ENCODE results near the gene MAPK12. TPM values are rescaled to one million over a fixed set of nuclear protein-coding genes. Genes with fewer than 3 reads are reported as not detected.

The MAPK12 gene
- total and polyA plus RNA-seq, 2 donors (not counting 3 experiments of a cell fraction or from before 2014, with no cell fraction given), result 72.3 to 86.8 TPM

- DNase-seq (ENCODE audit: low read depth, low spot score) (no peak), FAIRE-seq (no peak)
- Histone ChIP-seq H3K9ac (replicated peaks; ENCODE audit: extremely low read depth, insufficient read depth, low read length) (no peak overlapping the region), H3K36me3 (ENCODE audit: control insufficient read depth in 2 of 2, extremely low read depth in 1 of 2, insufficient read depth in 2 of 2, low read length in 2 of 2) (peaks cover 42 to 70% of the 10 kb centered on the region in 2 experiments), H3K27me3 (ENCODE audit: control insufficient read depth in 2 of 2, insufficient read depth in 2 of 2, low read length in 2 of 2) (no peaks in the 10 kb centered on the region), H3K79me2 (ENCODE audit: control insufficient read depth, insufficient read depth, low read length) (no peaks in the 10 kb centered on the region), H2AFZ (ENCODE audit: low read depth, low read length) (no peak overlapping the region), H3K9me1 (replicated peaks; ENCODE audit: control insufficient read depth, extremely low read depth, insufficient read depth, low read length) (no peaks in the 10 kb centered on the region), H4K20me1 (replicated peaks; ENCODE audit: control insufficient read depth, extremely low read depth, insufficient read depth, low read length) (no peaks in the 10 kb centered on the region), H3K9me3 (replicated peaks; ENCODE audit: control insufficient read depth, insufficient read depth, low read length) (no peaks in the 10 kb centered on the region), H3K4me2 (ENCODE audit: insufficient read depth, low read length) (no peak overlapping the region), H3K4me3 (replicated peaks in 1 of 3; ENCODE audit: insufficient read depth in 1 of 3, low read depth in 1 of 3, low read length in 3 of 3) (no peak overlapping the region), H3K27ac (ENCODE audit: insufficient read depth, low read depth, low read length) (no peak overlapping the region), H3K4me1 (ENCODE audit: control insufficient read depth, extremely low read depth, insufficient read depth, low read length) (peaks cover 2% of the 10 kb centered on the region)
- ChIA-PET POLR2A (no interaction called here), CTCF (no interaction called here)
- no TSS peak for BruUV-seq (replicated peaks)
- dilution Hi-C loops (cut with MboI; ENCODE audit: extremely low pct_ligation_motif_present, low sequenced_read_pairs) (no loop called here), intact Hi-C loops (cut with micrococcal nuclease) (no loop called here)
- TF ChIP-seq POLR2A (IDR thresholded peaks at IDR 0.05; ENCODE audit: low read depth, low read length) (no peak), GATA2 (IDR thresholded peaks at IDR 0.05; ENCODE audit: insufficient read depth, insufficient read length, low read depth, low read length) (no peak), EZH2 (IDR thresholded peaks at IDR 0.05; ENCODE audit: borderline replicate concordance, low read depth, low read length, severe bottlenecking) (no peak), JUN (IDR thresholded peaks at IDR 0.05; ENCODE audit: borderline replicate concordance, insufficient read depth, insufficient read length, low read depth) (no peak), MYC (IDR thresholded peaks at IDR 0.05; ENCODE audit: low read depth, low read length) (no peak), FOS (IDR thresholded peaks at IDR 0.05; ENCODE audit: borderline replicate concordance, insufficient read depth, low read length) (no peak), POLR2AphosphoS5 (IDR thresholded peaks at IDR 0.05; ENCODE audit: insufficient read depth, low read depth, low read length) (no peak), MAX (IDR thresholded peaks at IDR 0.05; ENCODE audit: insufficient read depth, insufficient read length) (no peak), CTCF (IDR thresholded peaks at IDR 0.05; ENCODE audit: extremely low read depth in 1 of 2, insufficient read depth in 1 of 2, low read depth in 1 of 2, low read length in 2 of 2) (no peak)
These were observed 19.4 kb upstream of the MAPK12 start for GRCh38 chr22:50280708-50281383.

Measured in endothelial cell of umbilical vein (primary cell).